GM21390 (cell line): ENCODE results near the gene FANCL.
"Not testable (repeated sequence)": the region's sequence is repeated elsewhere in the genome, so short reads cannot be mapped to it uniquely, and the experiment has no call there.

Experiments used
- ATAC-seq: cut with Tn5 transposase; IDR thresholded peaks from one replicate; pipeline ENCODE4 v1.9.1; 2021; ENCODE audit not compliant: unreplicated experiment

Gene FANCL

DNA sequence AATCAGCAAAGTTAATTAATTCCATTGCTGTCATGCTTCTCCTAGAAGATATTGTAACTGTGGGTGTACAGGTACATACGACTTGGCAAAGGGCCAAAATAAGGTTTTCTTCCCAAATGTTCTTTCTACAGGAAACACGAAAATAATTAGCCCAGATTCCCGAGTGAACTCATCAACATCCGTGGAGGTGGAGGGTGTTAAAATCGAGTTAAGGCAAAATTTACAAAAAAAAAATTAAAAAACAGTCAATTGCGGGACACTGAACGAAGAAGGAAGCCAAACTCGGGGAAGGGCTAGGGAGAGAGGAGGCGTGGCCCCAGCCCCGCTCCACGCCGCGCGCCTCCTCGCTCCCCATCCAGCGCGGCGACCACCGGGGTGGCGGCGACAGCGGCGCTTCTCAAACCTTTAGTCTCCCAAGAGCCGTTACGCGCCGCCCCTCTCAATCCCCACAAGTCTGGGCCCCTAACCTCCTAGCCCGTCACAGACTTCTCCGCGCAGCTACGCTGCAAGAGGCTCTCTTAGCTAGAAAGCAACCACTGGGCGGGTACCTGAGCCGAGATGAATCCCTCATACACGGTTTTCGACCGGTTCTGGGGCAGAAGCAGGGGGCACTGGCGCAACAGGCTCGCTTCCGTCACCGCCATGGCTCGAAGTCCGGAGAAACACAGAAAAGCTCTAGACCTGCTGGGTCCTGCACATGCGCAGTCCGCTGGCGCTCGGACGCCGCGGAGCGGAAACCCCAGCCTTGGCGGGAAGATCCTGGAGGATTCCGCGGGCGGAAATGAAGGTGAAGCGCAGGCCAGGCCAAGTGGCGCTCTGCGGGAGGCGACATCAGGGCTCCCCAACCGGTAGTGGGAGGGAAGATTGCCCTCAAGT, at the start of gene FANCL:
FANCL (minus strand) TSS at position 656 of the 876 bp plus-strand sequence; CDS start at position 644, 12 bp downstream.
- peak; percentile 73 for ATAC-seq

DNA sequence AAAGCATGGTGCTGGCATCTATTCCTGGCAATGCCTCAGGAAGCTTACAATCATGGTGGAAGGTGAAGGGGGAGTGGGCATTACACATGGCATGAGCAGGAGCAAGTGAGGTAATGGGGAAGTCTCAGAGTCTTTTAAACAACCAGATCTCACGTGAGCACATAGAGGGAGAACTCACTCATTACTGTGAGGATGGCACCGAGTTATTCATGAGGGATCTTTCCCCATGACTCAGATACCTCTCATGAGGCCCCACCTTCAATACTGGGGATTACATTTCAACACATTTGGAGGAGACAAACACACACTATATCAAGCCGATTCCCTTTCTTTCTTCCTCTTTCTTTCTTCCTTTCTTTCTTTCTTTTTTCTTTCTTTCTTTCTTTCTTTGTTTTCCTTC, 47.9 kb upstream of the FANCL start:
- ATAC-seq: no peak

DNA sequence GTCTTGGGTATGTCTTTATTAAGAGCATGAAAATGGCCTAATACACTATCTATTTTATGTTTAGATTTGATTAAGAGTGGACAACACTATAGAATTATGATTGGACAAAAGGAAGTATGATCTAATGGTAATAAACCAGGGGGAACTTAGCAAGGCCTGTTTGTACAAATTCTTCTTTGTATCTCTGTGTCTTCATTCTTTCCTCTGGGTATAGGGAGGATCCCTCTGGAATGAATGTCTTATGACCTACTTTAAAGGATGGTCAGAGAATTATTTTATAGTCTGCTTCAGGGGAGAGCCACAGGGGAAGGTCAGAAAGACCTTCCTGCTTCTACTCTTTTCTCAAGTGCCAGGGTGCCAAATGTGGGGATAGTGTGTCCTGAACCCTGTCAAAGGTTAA, 42.8 kb upstream of the FANCL start:
- ATAC-seq: no peak

DNA sequence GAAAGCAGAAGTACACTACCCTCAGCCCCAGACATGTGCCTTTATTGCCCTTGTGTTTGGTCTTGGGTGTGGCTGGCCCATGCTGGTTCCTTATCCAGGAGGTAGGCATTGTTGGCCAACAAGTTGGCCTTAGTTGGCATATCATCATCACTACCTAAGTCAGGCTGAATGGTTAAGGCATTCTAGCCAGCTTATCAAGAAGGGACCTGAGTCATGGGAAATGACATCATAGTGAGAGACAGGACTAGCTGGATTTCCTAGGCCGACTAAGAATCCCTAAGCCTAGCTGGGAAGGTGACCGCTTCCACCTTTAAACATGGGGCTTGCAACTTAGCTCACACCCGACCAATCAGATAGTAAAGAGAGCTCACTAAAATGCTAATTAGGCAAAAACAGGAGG, 34.0 kb upstream of the FANCL start:
- not testable (repeated sequence) for ATAC-seq

DNA sequence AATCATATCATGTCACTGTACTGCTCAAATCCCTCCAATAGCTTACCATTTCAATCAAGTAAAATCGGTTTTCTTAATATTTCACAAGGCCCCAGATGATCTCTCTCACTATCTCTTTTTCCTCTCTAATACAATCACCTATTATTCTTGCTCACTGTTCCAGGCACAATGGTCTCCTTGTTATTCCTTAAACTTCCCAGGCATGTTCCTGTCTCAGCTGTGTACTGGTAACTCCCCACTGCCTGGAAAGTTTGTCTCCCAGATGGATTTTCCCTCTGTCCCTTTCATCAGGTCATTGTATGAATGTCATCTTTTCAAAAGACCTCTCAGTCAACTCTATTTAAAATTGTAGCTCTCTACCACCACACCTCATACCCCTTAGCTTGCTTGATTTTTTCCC, 30.7 kb upstream of the FANCL start:
- no peak for ATAC-seq

DNA sequence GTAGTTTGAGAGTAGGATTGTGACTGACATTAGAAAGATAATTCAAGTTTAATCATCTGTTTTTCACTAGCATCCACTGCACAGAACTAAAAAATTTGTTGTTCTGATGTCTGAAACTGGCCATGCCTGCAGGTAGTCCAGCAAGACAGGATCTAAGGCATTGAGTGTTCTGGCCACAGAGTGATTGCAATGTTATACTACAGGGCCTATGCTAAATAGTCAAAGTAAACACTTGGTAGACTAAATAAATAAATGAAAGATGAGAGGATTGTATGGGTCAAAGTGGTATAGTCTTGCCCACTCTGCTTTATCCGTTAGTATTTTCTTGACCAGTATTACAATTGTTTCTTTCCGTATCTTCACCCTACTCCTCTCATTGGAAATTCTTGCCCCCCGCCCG, 27.6 kb upstream of the FANCL start:
- no peak for ATAC-seq

DNA sequence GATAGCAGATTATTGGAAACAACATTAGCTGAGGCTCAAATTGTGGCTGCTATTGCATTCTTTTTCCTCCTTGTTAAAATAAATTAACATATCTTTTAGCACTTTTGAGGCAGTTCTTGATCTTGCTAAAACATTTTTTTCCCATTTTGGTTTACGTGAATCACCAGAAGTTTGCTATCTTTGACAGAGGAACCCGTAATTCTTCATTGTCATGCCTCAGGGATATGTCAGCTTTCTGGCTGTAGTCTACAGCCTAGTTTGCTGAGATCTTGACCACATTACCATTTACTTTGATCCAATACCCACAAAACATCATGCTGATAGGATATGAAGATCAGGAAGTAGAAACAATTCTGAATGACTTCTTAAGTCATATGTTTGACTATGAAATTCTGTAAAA, 25.1 kb upstream of the FANCL start:
- no peak for ATAC-seq

DNA sequence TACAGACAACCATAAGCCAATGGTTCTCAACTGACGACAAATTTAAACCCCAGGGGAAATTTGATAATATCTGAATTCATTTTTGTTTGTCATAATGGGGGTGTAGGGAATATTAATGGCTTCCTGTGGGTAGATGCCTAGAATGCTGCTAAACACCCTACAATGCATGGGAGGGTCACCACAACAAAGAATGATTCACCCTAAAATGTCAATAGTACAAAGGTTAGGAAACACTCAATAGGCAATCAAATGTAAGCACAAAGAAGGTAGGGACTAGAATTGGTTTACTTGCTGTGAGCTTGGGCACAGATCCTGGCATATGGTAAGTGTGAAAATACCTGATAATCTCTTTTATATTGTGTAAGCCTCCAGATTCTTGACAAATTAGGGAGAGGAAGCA, 20.1 kb upstream of the FANCL start:
- no peak for ATAC-seq

DNA sequence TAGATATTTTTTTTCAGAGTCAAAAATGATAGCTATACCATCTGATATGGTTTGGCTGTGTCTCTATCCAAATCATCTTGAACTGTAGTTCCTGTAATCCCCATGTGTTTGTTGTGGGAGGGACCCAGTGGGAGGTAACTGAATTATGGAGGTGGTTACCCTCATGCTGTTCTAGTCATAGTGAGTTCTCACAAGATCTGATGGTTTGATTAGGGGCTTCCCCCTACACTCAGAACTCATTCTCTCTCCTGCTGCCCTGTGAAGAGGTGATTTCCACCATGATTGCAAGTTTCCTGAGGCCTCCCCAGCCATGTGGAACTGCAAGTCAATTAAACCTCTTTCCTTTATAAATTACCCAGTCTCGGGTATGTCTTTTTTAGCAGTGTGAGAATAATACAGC, 17.3 kb upstream of the FANCL start:
- ATAC-seq: not testable (repeated sequence)

DNA sequence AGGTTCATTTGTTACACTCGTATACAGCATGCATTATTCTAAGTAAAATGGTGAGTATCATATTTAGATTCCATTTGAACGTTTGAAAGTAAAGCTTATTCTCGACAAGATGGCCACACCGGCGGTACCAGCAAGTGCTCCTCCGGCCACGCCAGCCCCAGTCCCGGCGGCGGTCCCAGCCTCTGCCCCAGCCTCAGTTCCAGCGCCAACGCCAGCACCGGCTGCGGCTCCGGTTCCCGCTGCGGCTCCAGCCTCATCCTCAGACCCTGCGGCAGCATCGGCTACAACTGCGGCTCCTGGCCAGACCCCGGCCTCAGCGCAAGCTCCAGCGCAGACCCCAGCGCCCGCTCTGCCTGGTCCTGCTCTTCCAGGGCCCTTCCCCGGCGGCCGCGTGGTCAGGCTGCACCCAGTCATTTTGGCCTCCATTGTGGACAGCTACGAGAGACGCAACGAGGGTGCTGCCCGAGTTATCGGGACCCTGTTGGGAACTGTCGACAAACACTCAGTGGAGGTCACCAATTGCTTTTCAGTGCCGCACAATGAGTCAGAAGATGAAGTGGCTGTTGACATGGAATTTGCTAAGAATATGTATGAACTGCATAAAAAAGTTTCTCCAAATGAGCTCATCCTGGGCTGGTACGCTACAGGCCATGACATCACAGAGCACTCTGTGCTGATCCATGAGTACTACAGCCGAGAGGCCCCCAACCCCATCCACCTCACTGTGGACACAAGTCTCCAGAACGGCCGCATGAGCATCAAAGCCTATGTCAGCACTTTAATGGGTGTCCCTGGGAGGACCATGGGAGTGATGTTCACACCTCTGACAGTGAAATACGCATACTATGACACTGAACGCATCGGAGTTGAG, 10.4 kb upstream of the FANCL start:
- ATAC-seq: not testable (repeated sequence)

DNA sequence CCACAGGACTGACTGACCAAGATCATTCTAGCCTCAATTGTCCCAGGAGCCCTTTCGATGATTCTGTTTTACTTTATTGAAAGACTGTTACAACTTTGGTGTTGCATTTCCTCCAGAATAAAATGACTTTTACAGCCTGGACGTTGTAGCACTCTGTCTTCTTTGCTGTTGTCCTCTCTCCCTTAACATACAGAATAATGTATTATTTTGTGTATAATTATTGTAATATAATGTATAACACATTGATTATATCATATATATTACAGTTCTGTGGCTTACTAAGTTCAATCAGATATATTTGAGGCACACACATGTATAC, 380 bp upstream of the FANCL start:
- no peak for ATAC-seq

DNA sequence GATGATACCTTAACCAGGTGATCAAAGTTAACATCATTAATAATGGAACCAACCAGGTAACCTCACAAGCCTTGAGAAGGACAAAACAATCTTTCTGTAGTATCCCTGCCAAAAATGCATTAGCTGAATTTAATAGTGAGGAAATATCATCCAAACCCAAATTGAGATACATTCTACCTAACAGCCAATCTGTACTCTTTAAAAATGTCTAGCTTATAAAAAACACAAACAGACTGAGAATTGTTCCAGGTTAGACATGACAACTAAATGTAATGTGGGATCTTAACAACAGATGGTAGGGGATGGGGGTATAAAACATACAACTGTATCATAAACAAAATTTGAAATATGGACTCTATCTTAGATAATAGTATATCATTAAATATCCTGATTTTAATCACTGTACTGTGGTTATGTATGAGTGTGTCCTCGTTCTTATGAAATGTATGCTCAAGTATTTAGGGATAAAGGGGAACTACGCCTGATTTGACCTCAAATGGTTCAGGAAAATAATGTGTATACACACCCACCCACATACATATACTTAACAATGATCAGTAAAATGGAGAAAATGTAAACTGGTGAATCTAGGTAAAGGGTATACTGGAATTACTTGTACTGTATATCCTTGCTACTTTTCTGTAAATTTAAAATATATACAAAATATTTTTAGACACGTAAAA, 1.7 kb downstream of the FANCL start:
- ATAC-seq: no peak

DNA sequence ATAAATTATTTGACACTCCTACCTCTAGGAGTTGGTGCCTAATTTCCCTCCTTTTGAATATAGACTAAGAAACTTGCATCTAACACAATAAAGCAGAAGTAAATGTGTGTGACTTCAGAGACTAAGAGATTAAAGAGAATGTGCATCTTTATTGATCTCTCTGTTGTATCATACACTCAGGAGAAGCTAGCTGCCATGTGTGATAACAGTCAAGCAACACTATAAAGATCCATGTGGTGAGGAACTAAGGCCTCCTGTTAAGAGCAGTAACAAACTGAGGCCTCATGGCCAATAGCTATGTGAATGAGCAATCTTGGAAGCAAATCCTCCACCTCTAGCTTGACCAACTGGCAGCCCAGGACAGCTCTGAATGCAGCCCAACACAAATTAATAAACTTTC, 3.4 kb downstream of the FANCL start:
- ATAC-seq: no peak

DNA sequence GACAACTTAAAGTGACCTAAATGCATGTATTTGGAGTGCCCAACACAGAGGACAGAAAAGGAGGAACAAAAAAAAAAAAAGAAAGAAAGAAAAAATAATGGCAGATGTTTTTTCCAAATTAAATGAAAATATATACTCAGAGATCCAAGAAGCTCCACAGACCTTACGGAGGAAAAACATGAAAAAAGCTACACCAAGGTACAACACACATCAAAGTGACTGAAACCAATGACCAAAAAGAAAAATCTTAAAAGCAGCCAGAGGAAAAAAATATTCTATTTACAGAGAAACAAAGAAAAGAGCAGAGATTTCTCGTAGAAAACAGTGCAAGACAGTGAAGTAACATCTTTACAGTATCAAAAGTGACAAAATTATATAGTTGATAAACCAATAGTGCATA, 5.1 kb downstream of the FANCL start:
- no peak for ATAC-seq

DNA sequence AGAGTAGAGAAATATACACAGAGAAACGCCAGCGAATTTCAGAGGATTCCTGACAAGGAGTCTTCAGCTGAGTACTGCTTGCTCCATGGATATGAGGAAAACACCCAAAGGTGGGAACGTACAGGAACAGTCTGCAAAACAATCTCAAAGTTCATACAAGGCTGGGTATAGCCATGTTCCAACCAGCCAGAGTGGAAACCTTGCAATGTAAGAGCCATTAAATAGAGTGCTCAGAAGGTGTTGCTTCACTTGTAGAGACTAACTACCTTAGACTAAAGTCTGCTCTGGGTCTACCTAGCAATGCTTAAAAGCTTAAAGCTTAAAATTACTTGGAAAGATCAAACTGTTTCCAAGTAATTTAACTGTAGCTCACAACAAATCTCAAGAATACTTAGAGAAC, 6.0 kb downstream of the FANCL start:
- no peak for ATAC-seq

DNA sequence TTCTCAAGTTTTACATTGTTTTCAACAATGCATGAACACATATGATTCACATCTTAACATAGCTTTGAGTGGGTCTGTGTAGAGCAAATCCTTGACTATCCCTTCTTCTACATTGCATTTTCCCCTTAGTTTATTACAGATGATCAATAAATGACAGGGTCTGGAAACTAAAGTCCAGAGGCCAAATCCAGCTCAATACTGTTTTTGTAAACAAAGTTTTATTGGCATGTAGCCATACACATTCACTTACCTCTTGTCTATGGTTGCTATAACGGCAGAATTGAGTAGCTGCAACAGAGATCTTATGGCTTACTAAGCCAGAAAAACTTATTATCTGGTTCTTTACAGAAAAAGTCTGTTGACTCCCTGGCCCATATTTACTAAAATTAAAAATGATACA, 12.8 kb downstream of the FANCL start:
- no peak for ATAC-seq

DNA sequence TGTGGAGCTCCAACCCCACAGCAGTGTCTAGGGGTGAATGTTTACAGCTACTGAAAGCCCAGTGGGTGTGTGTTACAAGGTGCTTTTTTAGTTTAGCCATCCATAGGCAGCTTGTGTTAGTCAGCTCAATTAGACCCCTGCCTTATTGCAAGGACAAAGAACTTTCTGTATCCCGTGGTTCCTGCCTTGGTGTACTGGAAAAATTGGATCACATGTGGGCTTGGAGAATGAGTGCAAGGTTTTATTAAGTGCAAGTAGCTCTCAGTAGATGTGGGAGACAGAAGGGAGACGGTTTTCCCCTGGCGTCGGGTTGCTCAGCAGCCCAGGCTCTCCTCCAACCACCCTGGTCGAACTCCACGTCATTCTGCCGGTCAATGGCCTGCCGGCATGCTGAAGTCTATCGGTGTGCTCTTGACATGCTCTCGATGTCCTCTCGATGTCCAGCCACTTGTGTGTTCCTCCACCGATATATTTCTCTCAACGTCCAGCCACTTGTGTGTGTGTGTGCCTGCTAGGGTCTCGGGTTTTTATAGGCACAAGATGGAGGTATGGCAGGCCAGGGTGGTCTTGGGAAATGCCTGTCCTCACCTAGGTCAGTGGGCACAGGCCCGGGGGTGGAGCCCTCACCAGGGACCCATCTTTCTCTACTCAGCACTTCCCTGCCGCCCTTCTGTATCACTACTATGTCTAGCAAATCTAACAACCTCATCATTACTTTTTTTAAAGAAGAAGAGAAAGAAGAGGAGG, 13.8 kb downstream of the FANCL start:
- no peak for ATAC-seq

DNA sequence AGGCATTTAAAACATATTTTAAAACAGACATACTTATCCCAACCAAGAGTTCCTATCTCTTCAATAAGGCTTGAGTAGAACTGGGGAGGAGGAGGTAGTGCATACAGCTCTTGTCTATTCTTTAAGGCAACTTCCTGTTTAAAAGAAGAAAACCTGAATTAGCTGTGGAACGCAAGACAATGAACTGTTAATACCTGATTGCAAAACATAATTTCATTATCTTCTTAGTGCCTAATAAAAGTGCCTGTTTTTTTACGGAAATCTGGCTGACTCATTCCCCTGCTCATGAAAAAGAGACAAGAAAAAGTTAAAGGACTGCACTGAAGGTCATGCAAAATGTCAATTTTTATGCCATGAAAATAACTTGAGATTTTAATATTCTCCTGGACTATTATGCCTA, 19.2 kb downstream of the FANCL start:
- no peak for ATAC-seq

DNA sequence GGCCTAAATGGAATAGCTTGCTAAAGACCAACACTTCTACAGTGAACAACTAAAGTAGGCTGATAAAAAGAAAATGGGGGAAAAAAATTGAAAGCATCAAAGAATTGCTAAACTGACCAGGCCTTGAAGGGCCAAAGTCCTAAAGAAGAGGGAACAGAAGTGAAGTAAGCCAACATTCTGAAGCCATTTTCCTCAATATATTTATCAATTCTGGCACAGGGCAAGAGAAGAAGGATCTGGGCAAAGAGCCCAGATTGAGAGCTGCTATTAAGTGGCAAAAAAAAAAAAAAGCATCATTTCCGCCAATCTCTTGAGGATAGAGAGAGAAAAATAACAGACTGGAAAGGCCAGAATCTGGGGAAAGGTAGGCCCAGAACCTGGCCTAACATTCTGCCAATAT, 25.7 kb downstream of the FANCL start:
- ATAC-seq: no peak

DNA sequence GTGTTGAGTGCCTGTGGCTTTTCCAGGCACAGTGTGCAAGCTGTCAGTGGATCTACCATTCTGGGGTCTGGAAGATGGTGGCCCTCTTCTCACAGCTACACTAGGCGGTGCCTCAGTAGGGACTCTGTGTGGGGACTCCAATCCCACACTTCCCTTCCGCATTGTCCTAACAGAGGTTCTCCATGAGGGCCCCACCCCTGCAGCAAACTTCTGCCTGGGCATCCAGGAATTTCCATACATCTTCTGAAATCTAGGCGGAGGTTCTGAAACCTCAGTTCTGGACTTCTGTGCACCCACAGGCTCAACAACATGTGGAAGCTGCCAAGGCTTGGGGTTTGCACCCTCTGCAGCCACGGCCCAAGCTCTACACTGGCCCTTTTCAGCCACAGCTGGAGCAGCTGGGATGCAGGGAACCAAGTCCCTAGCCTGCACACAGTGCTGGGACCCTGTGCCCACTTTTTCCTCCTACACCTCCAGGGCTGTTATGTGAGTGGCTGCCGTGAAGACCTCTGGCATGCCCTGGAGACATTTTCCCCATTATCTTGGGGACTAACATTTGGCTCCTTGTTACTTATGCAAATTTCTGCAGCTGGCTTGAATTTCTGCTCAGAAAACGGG, 30.1 kb downstream of the FANCL start:
- ATAC-seq: not testable (repeated sequence)

DNA sequence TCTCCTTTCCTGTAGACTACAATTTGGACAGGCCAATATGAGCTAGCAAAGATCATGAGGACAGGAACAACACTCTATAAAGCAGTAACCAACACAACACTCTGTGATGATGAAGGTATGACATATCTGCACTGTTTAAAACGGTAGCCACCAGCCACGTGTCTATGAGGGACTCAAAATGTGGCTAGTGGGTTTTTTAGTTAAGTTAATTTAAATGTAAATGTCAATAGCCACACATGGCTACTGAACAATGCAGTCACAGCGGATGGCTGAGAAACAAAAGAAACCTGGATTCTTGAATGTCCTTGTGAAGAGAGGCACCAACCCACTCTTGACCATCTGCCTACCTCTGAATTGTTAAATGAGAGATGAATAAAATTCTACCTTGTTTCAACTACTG, 33.9 kb downstream of the FANCL start:
- no peak for ATAC-seq
